GM19438 (cell line): ENCODE measurements around the gene ZNF341.

Source experiments
- ATAC-seq: cut with Tn5 transposase; IDR thresholded peaks from one replicate; pipeline ENCODE4 v1.9.1; 2021; ENCODE audit warnings: low read depth; ENCODE audit not compliant: unreplicated experiment

ZNF341 gene

GRCh38 chr20:33701629-33702450 lies 30.0 kb upstream of the ZNF341 start:
- ATAC-seq: no peak

GRCh38 chr20:33702861-33703260 lies 28.9 kb upstream of the ZNF341 start:
- no peak for ATAC-seq

- ATAC-seq: no peak
Measured at GRCh38 chr20:33703498-33704137, 28.2 kb upstream of the ZNF341 start.

- no peak for ATAC-seq
Measured at GRCh38 chr20:33704197-33704924, 27.4 kb upstream of the ZNF341 start.

GRCh38 chr20:33707668-33708067 lies 24.1 kb upstream of the ZNF341 start:
- ATAC-seq: no peak

GRCh38 chr20:33709398-33709797 lies 22.4 kb upstream of the ZNF341 start:
- ATAC-seq: no peak

GRCh38 chr20:33709905-33710541 lies 21.8 kb upstream of the ZNF341 start:
- no peak for ATAC-seq

- ATAC-seq: no peak
Measured at GRCh38 chr20:33710681-33711445, 20.9 kb upstream of the ZNF341 start.

- ATAC-seq: no peak
Measured at GRCh38 chr20:33711446-33711738, 20.4 kb upstream of the ZNF341 start.

- no peak for ATAC-seq
Measured at GRCh38 chr20:33713865-33714367, 17.9 kb upstream of the ZNF341 start.

GRCh38 chr20:33716498-33716897 lies 15.3 kb upstream of the ZNF341 start:
- ATAC-seq: no peak

GRCh38 chr20:33719277-33719988 lies 12.4 kb upstream of the ZNF341 start:
- no peak for ATAC-seq

- ATAC-seq: peak; percentile 95
Measured at GRCh38 chr20:33719989-33720709, 11.6 kb upstream of the ZNF341 start, which contains the start of gene PXMP4. Gene PXMP4, minus strand, starts transcription at chr20:33720310. Its CDS starts 103 bp downstream, at chr20:33720207.

GRCh38 chr20:33721391-33722140 lies 10.2 kb upstream of the ZNF341 start:
- no peak for ATAC-seq

- no peak for ATAC-seq
Measured at GRCh38 chr20:33724439-33725094, 7.2 kb upstream of the ZNF341 start.

GRCh38 chr20:33725607-33726264 lies 6.1 kb upstream of the ZNF341 start:
- ATAC-seq: no peak

GRCh38 chr20:33727115-33727479 lies 4.7 kb upstream of the ZNF341 start:
- no peak for ATAC-seq
